Measurements from ENCODE around the gene CFAP90.

The CFAP90 gene, protein sequence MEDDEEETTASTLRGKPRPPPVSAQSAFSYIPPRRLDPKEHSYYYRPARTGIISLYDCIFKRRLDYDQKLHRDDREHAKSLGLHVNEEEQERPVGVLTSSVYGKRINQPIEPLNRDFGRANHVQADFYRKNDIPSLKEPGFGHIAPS

DNA sequence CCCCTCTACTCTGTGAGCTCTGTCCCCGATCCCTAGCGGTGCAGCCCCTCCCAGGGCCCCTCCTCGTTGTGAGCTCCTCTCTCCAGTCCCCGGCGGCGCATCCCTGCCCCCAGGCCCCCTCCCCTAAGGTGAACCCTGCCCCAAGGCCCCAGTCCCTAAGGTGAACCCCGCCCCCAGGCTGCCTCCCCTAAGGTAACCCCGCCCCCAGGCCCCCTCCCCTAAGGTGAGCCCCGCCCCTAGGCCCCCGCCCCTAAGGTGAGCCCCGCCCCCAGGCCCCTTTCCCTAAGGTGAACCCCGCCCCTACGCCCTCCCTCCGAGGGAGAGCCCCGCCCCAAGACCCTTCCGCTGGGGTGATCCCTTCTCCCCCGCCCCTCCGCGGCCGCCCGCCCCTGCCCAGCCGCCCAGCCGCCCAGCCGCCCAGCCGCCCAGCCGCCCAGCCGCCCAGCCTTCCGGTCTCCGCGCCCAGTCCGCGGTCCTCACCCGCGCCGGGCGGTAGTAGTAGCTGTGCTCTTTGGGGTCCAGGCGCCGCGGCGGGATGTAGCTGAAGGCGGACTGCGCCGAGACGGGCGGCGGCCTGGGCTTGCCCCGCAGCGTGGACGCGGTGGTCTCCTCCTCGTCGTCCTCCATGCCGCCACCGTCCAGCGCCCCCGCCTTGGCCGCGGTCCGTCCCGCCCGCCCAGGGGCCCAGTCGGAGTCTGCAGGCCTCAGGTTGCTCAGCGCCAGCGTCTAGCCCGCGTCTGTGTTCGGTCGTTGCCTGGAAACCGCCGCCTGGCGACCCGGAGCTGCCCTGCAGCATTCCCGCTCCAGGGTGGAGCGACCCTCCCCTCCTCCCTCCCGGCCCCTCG lies at the start of gene CFAP90:
CFAP90 (minus strand) TSS at position 739 of the 845 bp plus-strand sequence; CDS start at position 627, 112 bp downstream.
- Histone ChIP-seq H3K9ac (ENCODE audit: low read depth, low read length) (no peak within 1 kb of the TSS; the same call in 1 of the 2 replicates), H3K9me3 (ENCODE audit: control insufficient read depth, insufficient read depth, low read length) (no peaks in the 10 kb centered on the region), H3K4me1 (ENCODE audit: control insufficient read depth, insufficient read depth, low read length) (peaks cover 7% of the 10 kb centered on the region; the same call in 1 of the 2 replicates), H3K27ac (ENCODE audit: low read depth, low read length) (peak within 1 kb of the TSS; percentile 63), H3K4me3 (ENCODE audit: low read depth, low read length) (peak within 1 kb of the TSS; percentile 84), H3K27me3 (ENCODE audit: control insufficient read depth, insufficient read depth, low read length) (peaks cover 15% of the 10 kb centered on the region), H3K36me3 (ENCODE audit: control insufficient read depth, insufficient read depth, low read length) (no peaks in the 10 kb centered on the region)

DNA sequence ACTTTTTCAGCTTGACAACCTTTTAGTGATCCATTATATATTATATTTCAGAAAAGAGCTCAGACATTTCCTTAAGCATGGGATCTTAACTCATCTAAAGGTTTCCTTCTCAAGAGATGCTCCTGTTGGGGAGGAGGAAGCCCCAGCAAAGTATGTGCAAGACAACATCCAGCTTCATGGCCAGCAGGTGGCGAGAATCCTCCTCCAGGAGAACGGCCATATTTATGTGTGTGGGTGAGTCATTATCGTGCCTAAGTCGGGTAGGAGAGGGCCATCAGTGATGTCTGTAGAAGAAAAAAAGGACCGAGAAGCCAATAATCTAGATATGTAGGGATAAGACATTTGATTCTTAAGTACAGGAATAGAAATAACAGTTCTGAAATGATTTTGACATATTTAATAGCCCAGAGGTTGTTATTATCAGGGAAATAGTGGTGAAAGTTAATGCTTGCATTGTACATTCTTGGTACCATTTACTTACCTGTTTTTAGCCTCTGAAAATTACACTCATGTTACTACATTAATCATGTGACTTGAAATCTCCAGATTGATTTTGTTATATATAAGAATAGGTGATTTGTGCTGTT lies 46.2 kb upstream of the CFAP90 start:
- no peak overlapping the region for H3K9ac ChIP-seq (ENCODE audit: low read depth, low read length)
- H3K9me3 ChIP-seq (ENCODE audit: control insufficient read depth, insufficient read depth, low read length): no peaks in the 10 kb centered on the region
- H3K4me1 ChIP-seq (ENCODE audit: control insufficient read depth, insufficient read depth, low read length): no peaks in the 10 kb centered on the region
- no peak overlapping the region for H3K4me3 ChIP-seq (ENCODE audit: low read depth, low read length)
- no peaks in the 10 kb centered on the region for H3K27me3 ChIP-seq (ENCODE audit: control insufficient read depth, insufficient read depth, low read length)
- H3K36me3 ChIP-seq (ENCODE audit: control insufficient read depth, insufficient read depth, low read length): peaks cover 99% of the 10 kb centered on the region
- no peak overlapping the region for H3K27ac ChIP-seq (ENCODE audit: low read depth, low read length)

DNA sequence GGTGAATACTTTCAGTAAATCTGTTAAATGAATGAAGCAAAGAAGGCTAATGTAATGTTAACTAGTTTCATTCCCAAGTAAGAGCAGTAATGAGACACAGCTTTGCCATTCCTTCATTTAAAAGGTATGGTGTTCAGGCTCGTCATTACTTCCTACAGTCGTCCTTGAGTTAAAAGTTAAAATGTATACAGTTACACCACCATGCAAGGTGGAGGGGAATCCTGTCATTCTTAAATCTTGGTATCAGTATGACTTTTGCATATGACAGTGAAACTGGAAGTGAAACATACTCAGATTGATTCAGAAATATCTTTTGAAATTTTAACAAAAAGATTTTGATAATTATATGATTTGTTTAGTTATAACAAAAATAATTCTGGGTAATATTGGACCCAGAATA lies 43.9 kb upstream of the CFAP90 start:
- Histone ChIP-seq H3K9me3 (ENCODE audit: control insufficient read depth, insufficient read depth, low read length) (no peaks in the 10 kb centered on the region), H3K9ac (ENCODE audit: low read depth, low read length) (no peak overlapping the region), H3K4me3 (ENCODE audit: low read depth, low read length) (no peak overlapping the region), H3K27ac (ENCODE audit: low read depth, low read length) (no peak overlapping the region), H3K4me1 (ENCODE audit: control insufficient read depth, insufficient read depth, low read length) (no peaks in the 10 kb centered on the region), H3K36me3 (ENCODE audit: control insufficient read depth, insufficient read depth, low read length) (peaks cover 97% of the 10 kb centered on the region), H3K27me3 (ENCODE audit: control insufficient read depth, insufficient read depth, low read length) (no peaks in the 10 kb centered on the region)

DNA sequence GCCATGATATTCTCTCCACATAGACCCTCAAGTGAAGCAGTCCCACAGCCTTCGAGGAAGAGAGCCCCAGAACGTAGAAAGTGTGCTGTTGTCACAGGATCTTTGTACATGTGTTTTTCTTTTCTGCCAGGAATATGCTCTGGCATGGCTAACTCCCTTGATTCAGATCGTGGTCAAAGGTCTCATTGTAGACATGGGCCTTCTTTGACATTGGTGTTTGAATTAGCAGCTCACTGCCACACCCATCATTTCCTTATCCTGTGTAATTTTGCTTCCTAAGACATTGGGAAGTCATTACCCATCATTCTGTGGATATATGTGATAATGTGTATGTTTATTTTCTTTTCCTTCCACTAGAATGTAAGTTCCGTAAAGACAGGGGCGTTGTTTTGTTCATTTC lies 43.5 kb upstream of the CFAP90 start:
- Histone ChIP-seq H3K9me3 (ENCODE audit: control insufficient read depth, insufficient read depth, low read length) (no peaks in the 10 kb centered on the region), H3K27me3 (ENCODE audit: control insufficient read depth, insufficient read depth, low read length) (no peaks in the 10 kb centered on the region), H3K36me3 (ENCODE audit: control insufficient read depth, insufficient read depth, low read length) (peaks cover 97% of the 10 kb centered on the region), H3K27ac (ENCODE audit: low read depth, low read length) (no peak overlapping the region), H3K9ac (ENCODE audit: low read depth, low read length) (no peak overlapping the region), H3K4me1 (ENCODE audit: control insufficient read depth, insufficient read depth, low read length) (no peaks in the 10 kb centered on the region), H3K4me3 (ENCODE audit: low read depth, low read length) (no peak overlapping the region)

DNA sequence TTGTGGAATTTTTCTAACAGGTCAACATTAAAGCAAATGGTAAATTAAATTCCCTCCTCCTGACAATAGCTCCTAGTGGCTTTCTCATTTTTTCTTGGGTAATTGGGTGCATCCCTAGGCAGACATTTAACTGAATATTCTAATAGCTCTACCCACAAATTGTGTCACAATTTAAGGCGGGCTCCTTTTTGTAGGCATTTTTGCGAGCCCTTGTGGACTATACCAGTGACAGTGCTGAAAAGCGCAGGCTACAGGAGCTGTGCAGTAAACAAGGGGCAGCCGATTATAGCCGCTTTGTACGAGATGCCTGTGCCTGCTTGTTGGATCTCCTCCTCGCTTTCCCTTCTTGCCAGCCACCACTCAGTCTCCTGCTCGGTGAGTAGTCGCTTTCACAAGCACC lies 38.0 kb upstream of the CFAP90 start:
- Histone ChIP-seq H3K27me3 (ENCODE audit: control insufficient read depth, insufficient read depth, low read length) (no peaks in the 10 kb centered on the region), H3K9ac (ENCODE audit: low read depth, low read length) (no peak overlapping the region), H3K4me3 (ENCODE audit: low read depth, low read length) (no peak overlapping the region), H3K4me1 (ENCODE audit: control insufficient read depth, insufficient read depth, low read length) (no peaks in the 10 kb centered on the region), H3K36me3 (ENCODE audit: control insufficient read depth, insufficient read depth, low read length) (peaks cover 94% of the 10 kb centered on the region), H3K27ac (ENCODE audit: low read depth, low read length) (no peak overlapping the region), H3K9me3 (ENCODE audit: control insufficient read depth, insufficient read depth, low read length) (no peaks in the 10 kb centered on the region)

DNA sequence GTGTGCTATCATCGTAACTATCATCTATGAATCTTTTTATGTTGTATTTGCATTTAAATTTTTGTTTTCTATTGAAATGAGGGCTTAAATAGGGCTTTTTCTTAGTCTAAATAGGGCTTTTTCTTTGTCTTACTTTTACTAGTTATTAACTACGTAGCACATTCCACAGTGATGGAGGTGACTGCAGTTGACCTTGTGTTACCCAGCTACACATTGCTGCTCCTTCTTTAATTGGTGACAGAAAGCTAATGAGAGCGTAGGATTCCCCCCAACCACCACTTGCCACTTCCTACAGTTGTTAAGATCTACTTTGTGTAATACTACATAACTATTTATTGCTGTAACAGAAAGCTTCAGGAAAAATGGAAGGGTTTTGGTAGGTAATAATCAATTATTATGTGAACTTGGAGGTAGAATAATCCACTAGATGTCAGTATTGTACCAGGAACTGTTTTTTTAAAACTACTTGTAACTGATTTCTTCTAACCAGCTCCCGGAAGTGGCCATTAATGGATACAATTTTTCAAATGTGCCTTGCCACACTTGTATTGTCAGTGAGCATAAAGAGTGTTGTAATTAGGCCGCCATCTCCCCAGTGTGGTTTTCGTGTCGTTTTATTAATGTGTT lies 36.0 kb upstream of the CFAP90 start:
- no peaks in the 10 kb centered on the region for H3K27me3 ChIP-seq (ENCODE audit: control insufficient read depth, insufficient read depth, low read length)
- H3K4me3 ChIP-seq (ENCODE audit: low read depth, low read length): no peak overlapping the region
- H3K36me3 ChIP-seq (ENCODE audit: control insufficient read depth, insufficient read depth, low read length): peaks cover 94% of the 10 kb centered on the region
- H3K9me3 ChIP-seq (ENCODE audit: control insufficient read depth, insufficient read depth, low read length): no peaks in the 10 kb centered on the region
- H3K9ac ChIP-seq (ENCODE audit: low read depth, low read length): no peak overlapping the region
- no peak overlapping the region for H3K27ac ChIP-seq (ENCODE audit: low read depth, low read length)
- H3K4me1 ChIP-seq (ENCODE audit: control insufficient read depth, insufficient read depth, low read length): no peaks in the 10 kb centered on the region

DNA sequence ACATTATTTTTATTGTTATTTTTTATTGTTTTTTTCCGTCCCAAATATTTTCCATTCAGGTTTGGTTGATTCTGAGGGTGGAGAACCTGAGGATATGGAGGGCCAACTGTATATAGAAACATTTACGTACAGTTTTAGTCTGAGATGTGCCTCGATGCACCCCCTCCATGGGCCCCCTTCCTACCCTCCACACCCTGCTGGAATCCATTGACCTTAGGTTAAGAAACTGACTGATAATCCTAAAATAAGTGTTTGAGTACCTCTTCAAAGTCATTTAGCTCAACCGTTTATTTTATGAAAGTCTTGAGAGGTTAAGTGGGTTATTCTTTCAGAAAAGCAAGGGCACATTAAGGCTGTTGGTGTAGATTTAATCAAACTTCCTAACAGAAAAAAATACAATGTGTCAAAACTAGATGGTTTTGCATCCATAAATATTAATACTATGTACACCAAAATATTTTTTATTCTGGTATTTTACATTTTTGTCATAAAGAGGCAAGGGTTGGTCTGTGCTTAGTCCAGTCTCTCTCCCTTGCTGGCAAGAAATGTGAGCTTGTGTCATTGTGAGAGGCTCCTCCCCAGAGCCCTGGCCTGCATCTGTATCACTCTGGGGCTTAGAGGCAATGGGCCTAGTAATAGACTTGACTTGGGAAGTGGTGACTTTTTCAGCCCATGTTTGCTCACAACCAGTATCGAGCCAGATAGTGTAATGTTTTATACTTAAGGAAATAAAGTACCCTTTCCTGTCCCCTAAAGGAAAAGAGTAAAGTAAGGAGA lies 33.7 kb upstream of the CFAP90 start:
- no peak overlapping the region for H3K4me3 ChIP-seq (ENCODE audit: low read depth, low read length)
- no peaks in the 10 kb centered on the region for H3K9me3 ChIP-seq (ENCODE audit: control insufficient read depth, insufficient read depth, low read length)
- no peak overlapping the region for H3K9ac ChIP-seq (ENCODE audit: low read depth, low read length)
- no peaks in the 10 kb centered on the region for H3K4me1 ChIP-seq (ENCODE audit: control insufficient read depth, insufficient read depth, low read length)
- no peaks in the 10 kb centered on the region for H3K27me3 ChIP-seq (ENCODE audit: control insufficient read depth, insufficient read depth, low read length)
- H3K36me3 ChIP-seq (ENCODE audit: control insufficient read depth, insufficient read depth, low read length): peaks cover 96% of the 10 kb centered on the region
- no peak overlapping the region for H3K27ac ChIP-seq (ENCODE audit: low read depth, low read length)

DNA sequence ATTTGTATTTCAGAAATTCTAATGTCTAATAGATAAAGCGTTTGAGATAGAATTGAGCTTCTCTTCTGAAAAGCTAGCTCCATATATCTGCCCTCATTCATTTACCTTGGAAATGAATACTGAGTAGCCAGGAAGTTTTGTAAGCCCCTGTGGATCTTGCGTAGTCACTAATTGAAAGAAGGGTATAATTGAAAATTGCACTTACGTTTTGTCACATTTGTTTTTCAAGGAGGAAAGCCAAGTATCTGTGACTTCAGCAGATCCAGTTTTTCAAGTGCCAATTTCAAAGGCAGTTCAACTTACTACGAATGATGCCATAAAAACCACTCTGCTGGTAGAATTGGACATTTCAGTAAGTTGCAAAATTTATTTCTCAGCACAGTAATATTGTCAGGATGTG lies 32.0 kb upstream of the CFAP90 start:
- H3K36me3 ChIP-seq (ENCODE audit: control insufficient read depth, insufficient read depth, low read length): peaks cover 91% of the 10 kb centered on the region
- no peak overlapping the region for H3K9ac ChIP-seq (ENCODE audit: low read depth, low read length)
- no peak overlapping the region for H3K4me3 ChIP-seq (ENCODE audit: low read depth, low read length)
- H3K27ac ChIP-seq (ENCODE audit: low read depth, low read length): no peak overlapping the region
- no peaks in the 10 kb centered on the region for H3K27me3 ChIP-seq (ENCODE audit: control insufficient read depth, insufficient read depth, low read length)
- no peaks in the 10 kb centered on the region for H3K9me3 ChIP-seq (ENCODE audit: control insufficient read depth, insufficient read depth, low read length)
- no peaks in the 10 kb centered on the region for H3K4me1 ChIP-seq (ENCODE audit: control insufficient read depth, insufficient read depth, low read length)

DNA sequence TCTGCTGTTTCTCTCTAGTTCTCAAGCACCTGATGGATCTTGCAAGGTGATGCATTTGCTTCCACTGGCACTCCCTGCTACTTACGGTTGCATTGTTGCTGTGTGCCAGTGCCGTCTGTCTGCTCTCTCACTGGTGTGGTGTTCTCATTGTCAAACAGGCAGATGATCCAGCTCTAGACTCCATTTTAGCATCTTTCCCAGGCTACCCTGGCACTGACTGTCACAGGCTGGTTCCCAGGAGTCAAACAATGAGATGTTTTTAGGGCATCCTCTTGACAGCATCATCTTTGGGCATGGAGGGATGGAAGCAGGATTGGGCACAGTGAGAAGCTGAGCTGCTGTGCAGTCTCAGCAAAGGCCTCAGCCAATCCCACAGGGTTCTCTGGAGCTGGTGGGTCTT lies 30.9 kb upstream of the CFAP90 start:
- no peak overlapping the region for H3K27ac ChIP-seq (ENCODE audit: low read depth, low read length)
- H3K9me3 ChIP-seq (ENCODE audit: control insufficient read depth, insufficient read depth, low read length): no peaks in the 10 kb centered on the region
- no peak overlapping the region for H3K9ac ChIP-seq (ENCODE audit: low read depth, low read length)
- no peaks in the 10 kb centered on the region for H3K27me3 ChIP-seq (ENCODE audit: control insufficient read depth, insufficient read depth, low read length)
- no peaks in the 10 kb centered on the region for H3K4me1 ChIP-seq (ENCODE audit: control insufficient read depth, insufficient read depth, low read length)
- peaks cover 95% of the 10 kb centered on the region for H3K36me3 ChIP-seq (ENCODE audit: control insufficient read depth, insufficient read depth, low read length)
- H3K4me3 ChIP-seq (ENCODE audit: low read depth, low read length): no peak overlapping the region

DNA sequence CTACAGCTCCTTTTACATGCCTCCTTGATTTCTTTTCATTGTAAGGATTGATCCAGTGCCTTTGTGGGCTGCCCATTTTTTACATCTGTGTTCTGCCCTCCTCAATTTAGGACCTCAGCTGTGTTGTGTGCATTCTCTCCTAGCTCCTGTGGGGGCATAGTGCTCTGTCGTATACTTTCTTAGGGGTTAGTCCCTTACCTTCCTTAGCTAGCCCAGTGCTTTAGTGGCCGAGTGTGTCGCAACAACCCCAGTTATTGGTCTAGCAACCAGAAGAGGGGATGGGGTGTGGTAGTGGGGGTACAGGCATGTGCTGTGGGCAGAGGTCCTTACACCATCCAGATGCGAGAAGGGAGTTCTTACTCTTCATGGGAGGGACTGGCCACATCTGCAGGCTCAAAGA lies 30.2 kb upstream of the CFAP90 start:
- H3K27me3 ChIP-seq (ENCODE audit: control insufficient read depth, insufficient read depth, low read length): no peaks in the 10 kb centered on the region
- no peak overlapping the region for H3K4me3 ChIP-seq (ENCODE audit: low read depth, low read length)
- H3K36me3 ChIP-seq (ENCODE audit: control insufficient read depth, insufficient read depth, low read length): peaks cover 95% of the 10 kb centered on the region
- H3K4me1 ChIP-seq (ENCODE audit: control insufficient read depth, insufficient read depth, low read length): no peaks in the 10 kb centered on the region
- H3K27ac ChIP-seq (ENCODE audit: low read depth, low read length): no peak overlapping the region
- no peak overlapping the region for H3K9ac ChIP-seq (ENCODE audit: low read depth, low read length)
- no peaks in the 10 kb centered on the region for H3K9me3 ChIP-seq (ENCODE audit: control insufficient read depth, insufficient read depth, low read length)

Measured in HUES48 (cell line).